DMS79 (cell line): ENCODE data around the gene RNU11.
"Not testable (repeated sequence)": the region's sequence is repeated elsewhere in the genome, so short reads cannot be mapped to it uniquely, and the experiment has no call there.

Experiments
- DNase-seq: peaks from one replicate; lab custom pipeline; 2025; lab: John Stamatoyannopoulos, UW

The RNU11 gene

GRCh38 chr1:28663871-28664470, 15.6 kb downstream of the RNU11 start:
- DNase-seq = no peak

- no peak for DNase-seq
Measured at GRCh38 chr1:28666806-28667205, 18.4 kb downstream of the RNU11 start.

GRCh38 chr1:28668191-28668955, 20.0 kb downstream of the RNU11 start, which contains the start of gene GMEB1:
Gene GMEB1 (plus strand): TSS chr1:28668784. CDS start chr1:28683613, 14,829 bp downstream.
- DNase-seq = peak; percentile 72

- DNase-seq = peak; percentile 59
Measured at GRCh38 chr1:28668956-28669723, 20.7 kb downstream of the RNU11 start.

GRCh38 chr1:28671254-28671780, 22.9 kb downstream of the RNU11 start:
- DNase-seq = no peak

- not testable (repeated sequence) for DNase-seq
Measured at GRCh38 chr1:28672971-28673370, 24.6 kb downstream of the RNU11 start.

DNA sequence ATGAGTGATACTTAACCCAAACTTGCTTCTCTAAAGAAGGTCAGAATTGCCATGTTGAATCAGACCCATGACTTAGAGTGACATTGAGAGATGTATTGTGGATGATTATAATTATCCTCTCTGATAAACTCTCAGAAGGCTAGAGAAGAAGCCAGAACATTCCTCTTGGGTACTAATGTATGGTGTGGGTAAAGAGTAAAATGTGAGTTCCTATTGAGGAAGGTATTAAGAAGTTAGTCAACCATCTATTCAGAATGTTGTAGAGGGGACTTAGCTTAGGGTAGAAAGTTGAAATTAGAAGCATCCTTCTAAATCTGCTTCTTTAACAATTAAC, 27.5 kb downstream of the RNU11 start:
- no peak for DNase-seq

- DNase-seq = no peak
Measured at GRCh38 chr1:28680151-28680550, 31.8 kb downstream of the RNU11 start.

GRCh38 chr1:28682840-28683239, 34.4 kb downstream of the RNU11 start:
- DNase-seq = no peak

GRCh38 chr1:28684937-28685336, 36.5 kb downstream of the RNU11 start:
- DNase-seq = no peak

- not testable (repeated sequence) for DNase-seq
Measured at GRCh38 chr1:28691627-28692026, 43.2 kb downstream of the RNU11 start.
